Raji (cell line): Measurements from ENCODE around the gene ARHGEF26.

Experiments used
- POLR2A ChIP-seq: IDR thresholded peaks from 2 replicates; pipeline ENCODE4 v1.6.1; 2011; ENCODE audit warnings: low read depth, low read length, control low read depth; ENCODE audit not compliant: insufficient read depth

ARHGEF26 gene

DNA sequence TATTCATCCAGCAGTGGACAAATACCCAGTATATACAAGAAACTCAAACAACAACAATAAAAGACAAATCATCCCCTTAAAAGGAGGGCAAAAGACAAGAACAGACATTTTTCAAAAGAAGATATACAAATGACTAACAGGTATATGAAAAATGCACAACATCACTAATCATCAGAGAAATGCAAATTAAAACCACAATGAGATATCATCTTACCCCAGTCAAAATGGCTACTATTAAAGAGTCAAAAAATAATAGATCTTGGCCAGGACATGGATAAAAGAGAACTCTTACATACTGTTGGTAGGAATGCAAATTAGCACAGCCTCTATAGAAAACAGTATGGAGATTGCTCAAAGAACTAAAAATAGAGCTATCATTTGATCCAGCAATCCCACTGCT lies 186.2 kb downstream of the ARHGEF26 start:
- no peak for TF ChIP-seq POLR2A
